ENCODE results near the gene CD2BP2. TPM values are rescaled to one million over a fixed set of nuclear protein-coding genes. Genes with fewer than 3 reads are reported as not detected.

The CD2BP2 gene
- total RNA-seq, 1 experiment from 2014 or later: 48.4 TPM

GRCh38 chr16:30357085-30357714 is 2.1 kb upstream of the CD2BP2 start:
- H3K9me3 Mint-ChIP-seq (ENCODE audit: unreplicated experiment): no peaks in the 10 kb centered on the region
- TF ChIP-seq CTCF (IDR thresholded peaks at IDR 0.05; ENCODE audit: unreplicated experiment): no peak
- BruUV-seq (replicated peaks): no TSS peak
- no peak overlapping the region for H3K4me3 Mint-ChIP-seq (ENCODE audit: unreplicated experiment)
- intact Hi-C loops (cut with micrococcal nuclease): no loop called here
- no peak overlapping the region for H3K27ac Mint-ChIP-seq (ENCODE audit: low read depth, unreplicated experiment)
- peaks cover 52% of the 10 kb centered on the region for H3K36me3 Mint-ChIP-seq (ENCODE audit: insufficient read depth, unreplicated experiment)
- DNase-seq (ENCODE audit: unreplicated experiment): no peak
- no peaks in the 10 kb centered on the region for H3K27me3 Mint-ChIP-seq (ENCODE audit: insufficient read depth, unreplicated experiment)
- peaks cover 26% of the 10 kb centered on the region for H3K4me1 Mint-ChIP-seq (ENCODE audit: insufficient read depth, unreplicated experiment)
- CTCF ChIA-PET: interaction anchor here (0.6 to 0.9 kb wide), 2 partner anchors 8 to 557 kb away, joined by 3 to 4 read pairs; no protein-coding TSS in a partner anchor
- POLR2A ChIA-PET: interaction anchor here (0.7 to 8.1 kb wide), 5 partner anchors 10 to 253 kb away, joined by 3 to 132 read pairs (median 8); partner anchors contain the start of genes TBC1D10B and ZNF689

- POLR2A ChIA-PET: interaction anchor here (0.7 to 8.1 kb wide), 6 partner anchors 11 to 254 kb away, joined by 3 to 132 read pairs (median 6); partner anchors contain the start of genes TBC1D10B, ZNF689 and ZNF771
- no peaks in the 10 kb centered on the region for H3K9me3 Mint-ChIP-seq (ENCODE audit: unreplicated experiment)
- peaks cover 58% of the 10 kb centered on the region for H3K36me3 Mint-ChIP-seq (ENCODE audit: insufficient read depth, unreplicated experiment)
Measured at GRCh38 chr16:30356401-30357084, 1.4 kb upstream of the CD2BP2 start.

GRCh38 chr16:30355954-30356308 is 823 bp upstream of the CD2BP2 start:
- ChIA-PET POLR2A (interaction anchor here (0.6 to 8.1 kb wide), 7 partner anchors 11 to 343 kb away, joined by 3 to 132 read pairs (median 3); partner anchors contain the start of genes FBRS, SRCAP, TBC1D10B and ZNF771), CTCF (interaction anchor here (0.6 to 2.2 kb wide), 4 partner anchors 13 to 257 kb away, joined by 3 to 9 read pairs (median 5); partner anchors contain the start of gene ZNF771)
- Mint-ChIP-seq H3K9me3 (ENCODE audit: unreplicated experiment) (no peaks in the 10 kb centered on the region), H3K4me1 (ENCODE audit: insufficient read depth, unreplicated experiment) (peaks cover 35% of the 10 kb centered on the region), H3K27me3 (ENCODE audit: insufficient read depth, unreplicated experiment) (no peaks in the 10 kb centered on the region), H3K27ac (ENCODE audit: low read depth, unreplicated experiment) (peak overlapping the region; percentile 97), H3K4me3 (ENCODE audit: unreplicated experiment) (peak overlapping the region; percentile 94), H3K36me3 (ENCODE audit: insufficient read depth, unreplicated experiment) (peaks cover 56% of the 10 kb centered on the region)
- TF ChIP-seq CTCF (IDR thresholded peaks at IDR 0.05; ENCODE audit: unreplicated experiment): no peak
- no peak for DNase-seq (ENCODE audit: unreplicated experiment)
- intact Hi-C loops (cut with micrococcal nuclease): no loop called here
- BruUV-seq (replicated peaks): no TSS peak

More at GRCh38 chr16:30356401-30357084, 1.4 kb upstream of the CD2BP2 start:
- DNase-seq (ENCODE audit: unreplicated experiment): no peak
- BruUV-seq (replicated peaks): no TSS peak
- intact Hi-C loops (cut with micrococcal nuclease): no loop called here
- Mint-ChIP-seq H3K4me1 (ENCODE audit: insufficient read depth, unreplicated experiment) (peaks cover 33% of the 10 kb centered on the region), H3K27me3 (ENCODE audit: insufficient read depth, unreplicated experiment) (no peaks in the 10 kb centered on the region), H3K27ac (ENCODE audit: low read depth, unreplicated experiment) (peak overlapping the region; percentile 97), H3K4me3 (ENCODE audit: unreplicated experiment) (peak overlapping the region; percentile 94)
- CTCF ChIA-PET: interaction anchor here (0.6 to 1.5 kb wide), 3 partner anchors 9 to 258 kb away, joined by 3 to 7 read pairs (median 3); no protein-coding TSS in a partner anchor
- TF ChIP-seq CTCF (IDR thresholded peaks at IDR 0.05; ENCODE audit: unreplicated experiment): no peak

Data from MCF 10A (cell line).